Stimulated activated CD8-positive, alpha-beta memory T cell treated with anti-CD3 and anti-CD28 coated beads, Interleukin-7, amount 100 ng/mL, for 4 hours (primary cell): ENCODE data around the gene ATRX.
"Not testable (repeated sequence)": the region's sequence is repeated elsewhere in the genome, so short reads cannot be mapped to it uniquely, and the experiment has no call there.

ENCODE experiments used
- DNase-seq, 2 donors: peaks; one replicate each; pipeline ENCODE4 v3.0.0-alpha.2; 2020; ENCODE audit warnings: low read depth in 2 of 2

Gene ATRX

GRCh38 chrX:77500164-77500563, 285.9 kb downstream of the ATRX start:
- not testable (repeated sequence) for DNase-seq

GRCh38 chrX:77493677-77494553, 292.1 kb downstream of the ATRX start:
- no peak for DNase-seq

GRCh38 chrX:77484045-77484444, 302.0 kb downstream of the ATRX start:
- DNase-seq, result no peak

GRCh38 chrX:77455437-77455836, 330.6 kb downstream of the ATRX start:
- DNase-seq, result no peak
